Mesothelial cell of epicardium (in vitro differentiated cells): Measurements from ENCODE around the gene HAGHL. TPM values are rescaled to one million over a fixed set of nuclear protein-coding genes. Genes with fewer than 3 reads are reported as not detected.
A peak's percentile ranks its signal among the peaks of the same experiment; 100 is the strongest.

Source experiments
- DNase-seq, 2 experiments: peaks; one replicate each; pipeline ENCODE4 v3.0.0; 2021; ENCODE audit warnings: low spot score in 2 of 2; ENCODE audit not compliant: unreplicated experiment in 2 of 2
- H3K27ac Mint-ChIP-seq: 2 replicates; pipeline ENCODE4 v1.8.0; 2021; ENCODE audit warnings: mixed read lengths
- H3K27me3 Mint-ChIP-seq: 2 replicates; pipeline ENCODE4 v1.8.0; 2021; ENCODE audit warnings: low read depth, mixed read lengths
- H3K36me3 Mint-ChIP-seq: 2 replicates; pipeline ENCODE4 v1.8.0; 2021; ENCODE audit warnings: mixed read lengths
- H3K4me1 Mint-ChIP-seq: 2 replicates; pipeline ENCODE4 v1.8.0; 2021; ENCODE audit warnings: mixed read lengths
- H3K4me3 Mint-ChIP-seq: 2 replicates; pipeline ENCODE4 v1.8.0; 2021; ENCODE audit warnings: mild to moderate bottlenecking, moderate library complexity, mixed read lengths
- H3K9me3 Mint-ChIP-seq: 2 replicates; pipeline ENCODE4 v1.8.0; 2021; ENCODE audit warnings: mixed read lengths
- total RNA-seq: library from RNA; stranded (reverse); gene quantifications from 3 replicates; pipeline ENCODE4 v1.2.1, GENCODE V29; 2021
- TF ChIP-seq, protein P1 (sequence below): fragments of 200-600 bp; sonication (generic); IDR thresholded peaks from one replicate; pipeline ENCODE4 v1.5.0; 2021; ENCODE audit warnings: antibody characterized with exemption; ENCODE audit not compliant: unreplicated experiment

Gene HAGHL
- total RNA-seq, 1 donor from 2014 or later = 6.4 TPM

DNA sequence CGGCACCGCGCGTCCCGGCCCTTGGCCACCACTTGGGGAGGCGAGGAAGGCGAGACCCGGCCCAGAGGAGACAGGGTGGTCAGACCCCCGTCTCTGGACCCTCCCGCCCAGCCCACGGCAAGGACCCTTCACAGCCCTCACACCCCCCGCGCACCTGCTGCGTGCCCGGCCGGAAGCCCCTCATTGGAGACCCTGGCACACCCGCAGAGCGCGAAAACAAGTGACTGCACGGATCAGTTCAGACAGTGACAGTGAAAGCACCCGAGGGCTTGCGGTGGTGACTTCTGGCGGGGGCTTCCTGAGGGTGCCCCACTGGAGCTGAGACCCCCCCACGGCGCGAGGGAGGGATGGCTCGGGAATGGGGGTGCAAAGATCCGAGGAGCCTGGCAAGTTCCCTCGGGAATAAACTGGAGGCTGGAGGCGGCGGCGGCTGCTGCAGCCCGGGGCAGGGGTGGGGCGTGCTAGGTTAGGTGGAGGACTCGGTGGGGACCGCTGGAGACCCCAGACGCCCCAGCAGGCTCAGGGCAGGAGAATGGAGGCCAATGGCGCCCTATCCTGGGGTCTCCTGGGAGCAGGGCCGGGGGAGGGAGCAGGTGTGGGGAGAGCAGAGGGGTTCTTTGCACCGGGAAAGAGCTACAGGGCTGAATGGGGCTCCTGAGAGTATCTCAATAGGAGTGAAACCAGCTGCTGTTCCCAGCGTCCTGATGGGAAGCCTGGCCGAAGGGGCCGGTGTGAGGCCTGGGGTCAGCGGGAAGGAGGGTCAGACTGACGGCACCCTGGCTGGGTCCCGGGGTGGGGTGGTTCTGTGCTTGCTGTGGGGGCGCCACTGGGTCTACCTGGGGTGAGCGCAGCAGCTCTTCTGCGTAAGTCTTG is 20.5 kb upstream of the HAGHL start:
- DNase-seq = no peak
- TF ChIP-seq, protein P1, sequence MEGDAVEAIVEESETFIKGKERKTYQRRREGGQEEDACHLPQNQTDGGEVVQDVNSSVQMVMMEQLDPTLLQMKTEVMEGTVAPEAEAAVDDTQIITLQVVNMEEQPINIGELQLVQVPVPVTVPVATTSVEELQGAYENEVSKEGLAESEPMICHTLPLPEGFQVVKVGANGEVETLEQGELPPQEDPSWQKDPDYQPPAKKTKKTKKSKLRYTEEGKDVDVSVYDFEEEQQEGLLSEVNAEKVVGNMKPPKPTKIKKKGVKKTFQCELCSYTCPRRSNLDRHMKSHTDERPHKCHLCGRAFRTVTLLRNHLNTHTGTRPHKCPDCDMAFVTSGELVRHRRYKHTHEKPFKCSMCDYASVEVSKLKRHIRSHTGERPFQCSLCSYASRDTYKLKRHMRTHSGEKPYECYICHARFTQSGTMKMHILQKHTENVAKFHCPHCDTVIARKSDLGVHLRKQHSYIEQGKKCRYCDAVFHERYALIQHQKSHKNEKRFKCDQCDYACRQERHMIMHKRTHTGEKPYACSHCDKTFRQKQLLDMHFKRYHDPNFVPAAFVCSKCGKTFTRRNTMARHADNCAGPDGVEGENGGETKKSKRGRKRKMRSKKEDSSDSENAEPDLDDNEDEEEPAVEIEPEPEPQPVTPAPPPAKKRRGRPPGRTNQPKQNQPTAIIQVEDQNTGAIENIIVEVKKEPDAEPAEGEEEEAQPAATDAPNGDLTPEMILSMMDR = no peak
- H3K27ac Mint-ChIP-seq = no peak overlapping the region
- no peaks in the 10 kb centered on the region for H3K4me1 Mint-ChIP-seq
- H3K36me3 Mint-ChIP-seq = no peaks in the 10 kb centered on the region
- H3K4me3 Mint-ChIP-seq = peak overlapping the region; percentile 22
- H3K27me3 Mint-ChIP-seq = peaks cover 82% of the 10 kb centered on the region
- H3K9me3 Mint-ChIP-seq = no peaks in the 10 kb centered on the region

- H3K27ac Mint-ChIP-seq = no peak overlapping the region
Measured at GRCh38 chr16:707062-707538, 19.8 kb upstream of the HAGHL start.

DNA sequence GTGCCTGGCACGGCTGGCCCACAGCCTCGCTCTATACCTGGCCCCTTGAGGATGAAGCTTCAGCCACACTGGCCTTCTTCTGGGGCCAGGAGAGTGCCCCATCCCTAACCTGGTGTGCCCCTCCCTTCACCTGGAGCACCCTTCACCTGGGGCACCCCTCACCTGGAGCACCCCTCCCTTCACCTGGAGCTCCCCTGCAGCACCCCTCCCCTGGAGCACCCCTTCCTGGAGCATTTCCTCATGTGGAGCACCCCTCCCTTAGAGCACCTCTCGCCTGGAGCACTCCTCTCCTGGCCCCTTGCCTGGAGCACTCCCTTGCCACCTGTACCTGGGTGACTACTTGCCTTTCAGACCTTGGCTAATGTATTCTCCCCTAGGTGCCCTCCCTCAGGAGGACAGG is 18.9 kb upstream of the HAGHL start:
- peaks cover 78% of the 10 kb centered on the region for H3K27me3 Mint-ChIP-seq
- H3K4me1 Mint-ChIP-seq = no peaks in the 10 kb centered on the region
- TF ChIP-seq, protein P1 = no peak
- no peaks in the 10 kb centered on the region for H3K36me3 Mint-ChIP-seq
- H3K9me3 Mint-ChIP-seq = no peaks in the 10 kb centered on the region
- no peak overlapping the region for H3K27ac Mint-ChIP-seq
- no peak for DNase-seq
- H3K4me3 Mint-ChIP-seq = no peak overlapping the region

More at GRCh38 chr16:707062-707538, 19.8 kb upstream of the HAGHL start:
- Mint-ChIP-seq H3K36me3 (no peaks in the 10 kb centered on the region), H3K4me3 (no peak overlapping the region), H3K27me3 (peaks cover 80% of the 10 kb centered on the region), H3K4me1 (no peaks in the 10 kb centered on the region), H3K9me3 (no peaks in the 10 kb centered on the region)
- no peak for DNase-seq
- TF ChIP-seq, protein P1 = no peak

- TF ChIP-seq, protein P1 = no peak
- DNase-seq = no peak
- Mint-ChIP-seq H3K36me3 (no peaks in the 10 kb centered on the region), H3K27me3 (peaks cover 75% of the 10 kb centered on the region), H3K4me1 (no peaks in the 10 kb centered on the region), H3K27ac (no peak overlapping the region), H3K9me3 (no peaks in the 10 kb centered on the region), H3K4me3 (no peak overlapping the region)
Measured at GRCh38 chr16:708959-709358, 17.9 kb upstream of the HAGHL start.

DNA sequence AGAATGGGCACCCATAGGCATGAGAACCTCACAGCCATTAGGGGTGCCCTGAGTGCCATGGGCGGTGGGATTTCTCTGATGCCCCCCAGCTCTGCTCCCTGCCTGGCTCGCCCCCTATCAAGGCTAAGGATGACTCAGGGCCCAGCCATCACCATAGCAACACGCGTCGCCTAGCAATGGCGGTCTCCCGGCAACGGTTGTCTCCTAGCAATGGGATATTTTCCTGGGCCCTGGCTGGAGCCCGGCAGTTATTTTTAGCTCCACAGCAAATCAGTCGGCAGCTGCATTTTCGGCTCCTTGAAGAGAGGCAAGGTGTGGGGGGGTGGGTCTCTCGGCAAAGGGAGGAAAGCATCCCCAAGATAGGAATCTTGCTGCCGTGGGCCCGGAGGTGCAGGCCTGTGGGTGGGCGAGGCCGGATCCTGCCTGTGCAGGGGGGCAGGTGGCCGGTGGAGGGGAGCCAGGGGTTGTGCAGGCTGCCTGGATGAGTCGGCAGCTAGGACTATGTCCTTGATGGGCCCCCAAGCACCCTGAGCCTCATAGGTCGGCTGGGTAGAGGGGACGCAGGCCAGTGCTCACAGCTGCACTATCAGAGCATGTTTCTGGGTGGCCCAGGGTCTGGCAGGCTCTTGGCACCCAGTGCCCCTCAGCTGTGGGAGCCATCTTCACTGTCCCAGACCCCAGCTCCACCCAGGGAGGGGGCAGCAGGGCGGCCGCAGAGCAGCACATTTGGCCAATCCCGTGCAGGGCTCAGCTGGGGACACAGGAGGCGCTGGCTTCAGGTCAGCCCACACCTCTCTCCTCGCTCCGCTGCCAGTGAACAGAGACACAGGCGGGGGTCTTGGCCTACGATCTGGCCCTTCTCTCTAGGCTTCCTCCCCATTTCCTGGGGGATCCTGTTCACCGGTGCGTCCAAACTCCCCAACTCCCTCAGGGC is 17.1 kb upstream of the HAGHL start:
- no peak for DNase-seq
- TF ChIP-seq, protein P1 = no peak
- H3K4me3 Mint-ChIP-seq = no peak overlapping the region
- H3K27me3 Mint-ChIP-seq = peaks cover 74% of the 10 kb centered on the region
- H3K4me1 Mint-ChIP-seq = no peaks in the 10 kb centered on the region
- no peak overlapping the region for H3K27ac Mint-ChIP-seq
- H3K9me3 Mint-ChIP-seq = no peaks in the 10 kb centered on the region
- no peaks in the 10 kb centered on the region for H3K36me3 Mint-ChIP-seq
